ENCODE data around the gene MLLT3. TPM values are rescaled to one million over a fixed set of nuclear protein-coding genes. Genes with fewer than 3 reads are reported as not detected.

MLLT3 gene
- total RNA-seq, 1 experiment from 2014 or later: 24.2 TPM

GRCh38 chr9:20361229-20361628, 261.1 kb downstream of the MLLT3 start:
- H3K4me3 ChIP-seq (ENCODE audit: low read depth, low read length, poor library complexity, severe bottlenecking): no peak overlapping the region
- intact Hi-C loops (cut with micrococcal nuclease; ENCODE audit: unreplicated experiment): no loop called here
- H3K27ac ChIP-seq (ENCODE audit: low read depth, low read length, poor library complexity, severe bottlenecking): no peak overlapping the region
- ChIA-PET POLR2A (ENCODE audit: low non-redundant PET) (no interaction called here), CTCF (no interaction called here)
- no peaks in the 10 kb centered on the region for H3K36me3 ChIP-seq (ENCODE audit: insufficient read depth, low read length, poor library complexity, severe bottlenecking)
- no peak for DNase-seq (ENCODE audit: low spot score)
- H3K27me3 ChIP-seq (replicated peaks; ENCODE audit: insufficient read depth, low read depth, low read length, poor library complexity): no peaks in the 10 kb centered on the region
- peaks cover 13% of the 10 kb centered on the region for H3K4me1 ChIP-seq (ENCODE audit: insufficient read depth, low read length, poor library complexity, severe bottlenecking)
- no TSS peak for BruUV-seq (replicated peaks)
- no peaks in the 10 kb centered on the region for H3K9me3 ChIP-seq (ENCODE audit: low read depth, low read length, poor library complexity, severe bottlenecking)
- TF ChIP-seq CTCF (conservative IDR thresholded peaks at IDR 0.05; ENCODE audit: low read depth, low read length): no peak
- TF ChIP-seq EZH2 (IDR thresholded peaks at IDR 0.05; ENCODE audit: borderline replicate concordance, low read depth, low read length, poor library complexity, severe bottlenecking): no peak

GRCh38 chr9:20358207-20358606, 264.1 kb downstream of the MLLT3 start:
- no peak for DNase-seq (ENCODE audit: low spot score)
- Histone ChIP-seq H3K36me3 (ENCODE audit: insufficient read depth, low read length, poor library complexity, severe bottlenecking) (no peaks in the 10 kb centered on the region), H3K27me3 (replicated peaks; ENCODE audit: insufficient read depth, low read depth, low read length, poor library complexity) (no peaks in the 10 kb centered on the region), H3K4me1 (ENCODE audit: insufficient read depth, low read length, poor library complexity, severe bottlenecking) (peaks cover 36% of the 10 kb centered on the region), H3K9me3 (ENCODE audit: low read depth, low read length, poor library complexity, severe bottlenecking) (no peaks in the 10 kb centered on the region), H3K4me3 (ENCODE audit: low read depth, low read length, poor library complexity, severe bottlenecking) (no peak overlapping the region), H3K27ac (ENCODE audit: low read depth, low read length, poor library complexity, severe bottlenecking) (no peak overlapping the region)
- BruUV-seq (replicated peaks): no TSS peak
- CTCF ChIA-PET: interaction anchor here (1.5 kb wide), 1 partner anchor 753 kb away, joined by 4 read pairs; no protein-coding TSS in a partner anchor
- intact Hi-C loops (cut with micrococcal nuclease; ENCODE audit: unreplicated experiment): loop anchor here (5.0 kb wide), 1 partner anchor 354 kb away; no protein-coding TSS in a partner anchor
- POLR2A ChIA-PET (ENCODE audit: low non-redundant PET): no interaction called here
- no peak for TF ChIP-seq CTCF (conservative IDR thresholded peaks at IDR 0.05; ENCODE audit: low read depth, low read length)
- TF ChIP-seq EZH2 (IDR thresholded peaks at IDR 0.05; ENCODE audit: borderline replicate concordance, low read depth, low read length, poor library complexity, severe bottlenecking): no peak

- H3K4me3 ChIP-seq (ENCODE audit: low read depth, low read length, poor library complexity, severe bottlenecking): no peak overlapping the region
These were observed 265.3 kb downstream of the MLLT3 start for GRCh38 chr9:20357037-20357432.

More at GRCh38 chr9:20357037-20357432, 265.3 kb downstream of the MLLT3 start:
- peak overlapping the region; percentile 53 for H3K27ac ChIP-seq (ENCODE audit: low read depth, low read length, poor library complexity, severe bottlenecking)
- POLR2A ChIA-PET (ENCODE audit: low non-redundant PET): no interaction called here
- H3K27me3 ChIP-seq (replicated peaks; ENCODE audit: insufficient read depth, low read depth, low read length, poor library complexity): no peaks in the 10 kb centered on the region
- peaks cover 48% of the 10 kb centered on the region for H3K4me1 ChIP-seq (ENCODE audit: insufficient read depth, low read length, poor library complexity, severe bottlenecking)
- intact Hi-C loops (cut with micrococcal nuclease; ENCODE audit: unreplicated experiment): loop anchor here (2.0 to 5.0 kb wide), 4 partner anchors 268 to 754 kb away; no protein-coding TSS in a partner anchor
- CTCF ChIA-PET: interaction anchor here (0.5 to 1.5 kb wide), 3 partner anchors 454 to 754 kb away, joined by 3 to 4 read pairs (median 3); no protein-coding TSS in a partner anchor
- no peak for DNase-seq (ENCODE audit: low spot score)
- BruUV-seq (replicated peaks): no TSS peak
- no peaks in the 10 kb centered on the region for H3K36me3 ChIP-seq (ENCODE audit: insufficient read depth, low read length, poor library complexity, severe bottlenecking)
- TF ChIP-seq EZH2 (IDR thresholded peaks at IDR 0.05; ENCODE audit: borderline replicate concordance, low read depth, low read length, poor library complexity, severe bottlenecking) (no peak), CTCF (conservative IDR thresholded peaks at IDR 0.05; ENCODE audit: low read depth, low read length) (no peak)
- no peaks in the 10 kb centered on the region for H3K9me3 ChIP-seq (ENCODE audit: low read depth, low read length, poor library complexity, severe bottlenecking)
